ENCODE measurements around the gene GGCT.

Gene GGCT

GRCh38 chr7:30468041-30468440 is 36.6 kb downstream of the GGCT start:
- Mint-ChIP-seq H3K27ac (no peak overlapping the region), H3K9me3 (peaks cover 4% of the 10 kb centered on the region), H3K4me3 (no peak overlapping the region), H3K27me3 (no peaks in the 10 kb centered on the region), H3K36me3 (ENCODE audit: low read depth) (peaks cover 2% of the 10 kb centered on the region), H3K4me1 (peaks cover 84% of the 10 kb centered on the region)
- ATAC-seq: no peak
- no peak for DNase-seq

DNA sequence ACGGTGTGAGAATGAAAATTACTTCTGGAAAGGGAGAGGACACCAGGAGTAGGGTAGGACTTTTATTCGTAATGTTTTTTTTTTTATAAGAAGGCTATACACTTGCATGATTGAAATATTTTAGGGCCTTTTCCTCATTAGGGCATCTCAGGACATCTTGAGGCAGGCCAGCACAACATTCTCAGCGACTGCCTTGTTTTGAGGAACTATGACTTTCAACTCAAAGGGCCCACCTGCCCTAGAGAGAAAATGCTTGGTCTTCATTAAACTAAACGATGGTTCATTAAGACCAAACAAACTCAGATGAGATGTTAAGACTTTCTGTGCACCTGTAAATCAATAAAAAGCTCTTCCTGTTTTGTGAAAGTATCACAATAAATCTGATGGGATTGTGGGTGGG is 37.4 kb downstream of the GGCT start:
- H3K27ac Mint-ChIP-seq: no peak overlapping the region
- peaks cover 2% of the 10 kb centered on the region for H3K36me3 Mint-ChIP-seq (ENCODE audit: low read depth)
- H3K27me3 Mint-ChIP-seq: no peaks in the 10 kb centered on the region
- H3K9me3 Mint-ChIP-seq: peaks cover 2% of the 10 kb centered on the region
- no peak for DNase-seq
- H3K4me3 Mint-ChIP-seq: no peak overlapping the region
- peaks cover 77% of the 10 kb centered on the region for H3K4me1 Mint-ChIP-seq
- ATAC-seq: no peak

- Mint-ChIP-seq H3K27me3 (no peaks in the 10 kb centered on the region), H3K36me3 (ENCODE audit: low read depth) (peaks cover 2% of the 10 kb centered on the region), H3K9me3 (no peaks in the 10 kb centered on the region), H3K27ac (no peak overlapping the region), H3K4me3 (no peak overlapping the region), H3K4me1 (peaks cover 67% of the 10 kb centered on the region)
- no peak for ATAC-seq
- no peak for DNase-seq
Measured at GRCh38 chr7:30466266-30466665, 38.4 kb downstream of the GGCT start.

DNA sequence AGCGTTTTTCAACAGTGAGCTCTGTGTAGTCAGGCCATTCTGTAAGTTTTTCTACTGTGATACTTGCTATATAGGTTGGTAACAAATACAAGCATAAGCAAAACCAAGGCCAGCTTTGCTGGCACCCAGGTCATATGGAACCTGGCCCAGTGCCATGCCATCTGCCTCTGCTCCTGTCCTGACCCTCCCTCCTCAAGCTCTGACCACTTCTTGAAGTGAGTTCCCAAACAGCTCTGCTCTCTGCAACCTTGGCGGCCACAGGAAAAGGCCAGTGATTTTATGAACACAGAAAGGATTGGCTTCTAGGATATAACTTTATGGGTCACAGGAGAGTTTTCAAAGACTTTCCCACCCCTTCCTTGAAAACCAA is 38.8 kb downstream of the GGCT start:
- no peak for DNase-seq
- H3K27ac Mint-ChIP-seq: no peak overlapping the region
- H3K36me3 Mint-ChIP-seq (ENCODE audit: low read depth): peaks cover 2% of the 10 kb centered on the region
- ATAC-seq: no peak
- no peaks in the 10 kb centered on the region for H3K27me3 Mint-ChIP-seq
- H3K4me3 Mint-ChIP-seq: no peak overlapping the region
- H3K9me3 Mint-ChIP-seq: no peaks in the 10 kb centered on the region
- peaks cover 62% of the 10 kb centered on the region for H3K4me1 Mint-ChIP-seq

DNA sequence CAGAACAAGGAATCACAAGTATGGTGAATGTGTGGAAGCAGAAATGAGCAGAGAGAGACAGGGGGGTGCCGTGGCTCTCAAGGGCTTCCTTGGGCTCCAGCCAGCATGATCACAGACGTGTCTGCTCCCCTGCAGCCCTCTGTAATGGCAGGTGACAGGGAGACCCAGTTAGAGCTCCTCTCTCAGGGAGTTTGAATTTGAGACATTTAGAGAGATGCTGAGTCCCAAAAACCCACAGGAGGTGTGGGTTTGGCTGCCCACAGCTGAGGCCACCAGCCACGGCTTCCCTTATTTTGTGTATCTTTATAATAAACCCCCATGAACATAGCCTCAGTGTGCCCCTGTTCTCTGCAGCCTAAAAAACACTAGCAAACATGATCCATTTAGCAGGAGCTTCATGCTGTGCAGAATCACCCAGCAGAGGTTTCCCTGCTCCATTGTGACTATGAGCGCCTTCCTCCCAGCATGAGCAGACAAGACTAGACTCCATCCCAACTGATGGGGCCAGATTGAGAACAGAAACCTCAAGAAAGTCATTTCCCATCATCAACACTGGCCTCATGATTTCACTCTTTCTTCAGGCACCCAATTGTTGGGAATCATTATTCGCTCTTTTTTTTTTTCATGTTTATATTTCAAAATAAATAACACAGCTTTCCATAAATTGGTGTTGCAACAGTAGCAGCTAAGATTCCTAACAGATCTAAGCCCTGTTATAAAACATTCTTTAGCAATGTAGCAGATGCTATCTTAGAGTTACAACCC is 39.4 kb downstream of the GGCT start:
- no peak overlapping the region for H3K4me3 Mint-ChIP-seq
- no peaks in the 10 kb centered on the region for H3K27me3 Mint-ChIP-seq
- no peaks in the 10 kb centered on the region for H3K9me3 Mint-ChIP-seq
- H3K4me1 Mint-ChIP-seq: peaks cover 56% of the 10 kb centered on the region
- ATAC-seq (no peak), DNase-seq (no peak)
- H3K27ac Mint-ChIP-seq: no peak overlapping the region
- H3K36me3 Mint-ChIP-seq (ENCODE audit: low read depth): peaks cover 2% of the 10 kb centered on the region

DNA sequence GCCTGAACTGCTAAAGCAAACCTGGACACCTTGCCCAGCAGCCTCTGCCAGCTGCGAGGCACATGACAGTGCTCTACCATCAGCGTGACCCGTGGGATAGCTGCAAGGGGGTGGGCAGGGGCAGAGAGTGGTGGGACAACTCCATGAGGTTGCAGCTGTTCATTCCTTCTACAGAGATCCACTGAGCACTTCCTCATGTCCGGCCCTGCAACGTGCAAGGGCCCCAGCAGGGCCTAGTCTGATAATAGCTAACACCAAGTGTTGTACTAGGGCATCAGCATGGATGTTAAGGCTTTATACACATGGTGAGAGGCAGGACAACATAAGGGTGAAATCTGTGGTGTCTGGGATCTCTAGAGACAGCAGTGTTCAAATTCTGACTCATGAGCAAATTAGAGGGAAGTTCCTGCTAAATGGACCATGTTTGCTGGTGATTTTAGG is 40.4 kb downstream of the GGCT start:
- Mint-ChIP-seq H3K27ac (no peak overlapping the region), H3K36me3 (ENCODE audit: low read depth) (peaks cover 5% of the 10 kb centered on the region)

DNA sequence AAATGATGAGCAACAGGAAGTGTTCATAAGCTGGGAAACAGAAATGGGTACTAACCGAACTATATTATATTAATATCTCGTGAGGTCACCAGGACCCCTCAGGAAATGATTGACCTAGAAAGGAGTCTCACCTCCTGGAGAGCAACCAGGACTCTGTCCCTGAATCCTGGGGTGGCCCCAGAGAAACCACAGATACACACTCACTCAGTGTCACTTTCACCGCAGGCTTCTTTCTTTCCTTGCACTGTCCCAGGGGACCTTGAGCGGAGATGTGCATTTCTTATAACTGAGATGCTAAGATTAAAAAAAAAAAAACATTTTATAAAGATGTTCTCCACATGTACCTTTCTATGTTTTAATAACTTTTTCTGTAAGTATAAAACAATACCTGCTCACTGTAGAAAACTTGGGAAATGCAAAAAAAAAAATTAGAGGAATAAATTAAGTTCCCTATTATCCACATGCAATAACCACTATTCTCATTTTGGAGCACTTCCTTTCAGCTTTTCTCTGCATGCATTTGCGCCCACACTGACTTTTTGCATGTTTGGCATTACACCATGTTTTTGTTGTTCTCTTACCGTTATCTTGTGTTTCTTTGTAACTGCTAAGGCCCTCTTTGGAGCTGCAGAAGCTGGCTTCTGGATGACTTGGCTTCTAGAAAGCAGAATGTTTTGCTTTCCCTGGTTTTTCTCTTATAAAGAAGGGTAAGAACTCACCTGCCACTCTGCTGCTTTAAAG is 41.1 kb downstream of the GGCT start:
- H3K9me3 Mint-ChIP-seq: no peaks in the 10 kb centered on the region
- H3K36me3 Mint-ChIP-seq (ENCODE audit: low read depth): peaks cover 5% of the 10 kb centered on the region
- no peak overlapping the region for H3K4me3 Mint-ChIP-seq
- H3K27me3 Mint-ChIP-seq: no peaks in the 10 kb centered on the region
- DNase-seq (no peak), ATAC-seq (no peak)
- peaks cover 43% of the 10 kb centered on the region for H3K4me1 Mint-ChIP-seq
- H3K27ac Mint-ChIP-seq: no peak overlapping the region

More for the DNA sequence above, 40.4 kb downstream of the GGCT start:
- Mint-ChIP-seq H3K27me3 (no peaks in the 10 kb centered on the region), H3K4me3 (no peak overlapping the region), H3K4me1 (peaks cover 50% of the 10 kb centered on the region), H3K9me3 (no peaks in the 10 kb centered on the region)
- DNase-seq: no peak
- peak; percentile 43 for ATAC-seq

DNA sequence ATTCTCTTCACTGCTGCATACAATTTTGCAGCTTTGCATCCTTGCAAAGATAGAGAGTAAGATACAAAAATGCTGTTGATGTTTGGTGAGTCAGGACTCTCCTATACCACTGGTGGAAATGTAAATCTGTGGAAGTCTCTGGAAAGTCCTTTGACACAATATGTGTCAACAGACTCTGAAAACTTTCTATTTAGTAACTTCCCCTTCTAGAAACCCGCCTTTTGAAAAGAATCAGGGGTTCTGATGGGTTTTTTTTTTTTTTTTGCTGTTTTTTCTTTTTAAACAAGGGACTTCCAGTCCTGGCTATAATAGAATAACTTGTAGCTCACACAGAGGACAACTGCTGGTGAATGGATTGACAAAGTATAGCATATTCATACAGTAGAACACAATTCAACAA is 42.5 kb downstream of the GGCT start:
- H3K27me3 Mint-ChIP-seq: no peaks in the 10 kb centered on the region
- peak; percentile 34 for ATAC-seq
- peaks cover 31% of the 10 kb centered on the region for H3K4me1 Mint-ChIP-seq
- peaks cover 5% of the 10 kb centered on the region for H3K36me3 Mint-ChIP-seq (ENCODE audit: low read depth)
- no peaks in the 10 kb centered on the region for H3K9me3 Mint-ChIP-seq
- H3K4me3 Mint-ChIP-seq: no peak overlapping the region
- DNase-seq: no peak
- no peak overlapping the region for H3K27ac Mint-ChIP-seq

DNA sequence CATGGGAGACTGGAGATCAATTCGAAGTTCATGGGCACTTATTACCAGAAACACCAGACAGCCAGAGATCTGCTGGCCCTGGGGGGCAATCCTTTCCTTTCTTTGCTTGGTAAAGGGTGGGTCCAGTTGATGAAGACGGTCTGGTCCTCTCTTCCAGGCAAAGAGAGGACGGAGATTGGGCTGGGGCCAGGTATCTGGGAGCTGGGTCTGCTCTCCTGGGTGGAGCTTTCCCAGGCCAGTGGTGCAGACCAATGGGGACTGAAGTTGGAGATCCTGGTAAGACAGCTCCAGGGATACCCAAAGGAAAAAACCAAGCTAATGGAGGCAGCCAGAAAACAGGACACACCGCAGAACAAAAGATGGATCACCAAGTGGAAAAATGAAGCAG is 44.4 kb downstream of the GGCT start:
- no peak overlapping the region for H3K27ac Mint-ChIP-seq
- H3K9me3 Mint-ChIP-seq: no peaks in the 10 kb centered on the region
- peaks cover 14% of the 10 kb centered on the region for H3K4me1 Mint-ChIP-seq
- no peak overlapping the region for H3K4me3 Mint-ChIP-seq
- H3K27me3 Mint-ChIP-seq: no peaks in the 10 kb centered on the region
- H3K36me3 Mint-ChIP-seq (ENCODE audit: low read depth): peaks cover 5% of the 10 kb centered on the region
- ATAC-seq (no peak), DNase-seq (no peak)

GRCh38 chr7:30459591-30460245 is 44.9 kb downstream of the GGCT start:
- H3K27ac Mint-ChIP-seq: no peak overlapping the region
- H3K27me3 Mint-ChIP-seq: no peaks in the 10 kb centered on the region
- no peak for DNase-seq
- H3K4me1 Mint-ChIP-seq: peaks cover 9% of the 10 kb centered on the region
- no peak for ATAC-seq
- H3K4me3 Mint-ChIP-seq: no peak overlapping the region
- no peaks in the 10 kb centered on the region for H3K9me3 Mint-ChIP-seq
- peaks cover 5% of the 10 kb centered on the region for H3K36me3 Mint-ChIP-seq (ENCODE audit: low read depth)

DNA sequence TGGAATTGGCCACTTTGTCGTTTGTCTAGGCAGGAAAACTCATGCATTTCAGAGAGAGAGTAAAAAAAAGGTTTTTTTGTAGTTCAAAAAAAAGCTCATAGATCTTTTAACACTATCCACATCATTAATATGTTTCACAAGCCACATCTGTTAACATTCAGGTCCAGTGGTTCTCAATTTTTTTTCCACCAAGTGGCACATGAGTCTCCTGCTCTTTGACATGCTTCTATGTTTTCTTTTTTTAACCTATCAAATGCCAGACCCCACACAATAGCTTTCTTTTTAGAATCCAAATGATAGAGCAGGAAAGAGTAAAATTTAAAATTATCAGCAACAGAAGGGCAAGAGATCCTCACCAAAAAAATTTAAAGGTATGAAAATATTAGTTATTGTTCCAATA is 46.3 kb downstream of the GGCT start:
- no peak overlapping the region for H3K4me3 Mint-ChIP-seq
- H3K27ac Mint-ChIP-seq: no peak overlapping the region
- no peaks in the 10 kb centered on the region for H3K27me3 Mint-ChIP-seq
- DNase-seq (no peak), ATAC-seq (no peak)
- no peaks in the 10 kb centered on the region for H3K9me3 Mint-ChIP-seq
- peaks cover 3% of the 10 kb centered on the region for H3K36me3 Mint-ChIP-seq (ENCODE audit: low read depth)
- peaks cover 3% of the 10 kb centered on the region for H3K4me1 Mint-ChIP-seq

- DNase-seq (no peak), ATAC-seq (no peak)
- H3K27ac Mint-ChIP-seq: no peak overlapping the region
- no peaks in the 10 kb centered on the region for H3K27me3 Mint-ChIP-seq
- no peaks in the 10 kb centered on the region for H3K4me1 Mint-ChIP-seq
- H3K36me3 Mint-ChIP-seq (ENCODE audit: low read depth): no peaks in the 10 kb centered on the region
- no peak overlapping the region for H3K4me3 Mint-ChIP-seq
- H3K9me3 Mint-ChIP-seq: no peaks in the 10 kb centered on the region
Measured at GRCh38 chr7:30453921-30454320, 50.7 kb downstream of the GGCT start.

DNA sequence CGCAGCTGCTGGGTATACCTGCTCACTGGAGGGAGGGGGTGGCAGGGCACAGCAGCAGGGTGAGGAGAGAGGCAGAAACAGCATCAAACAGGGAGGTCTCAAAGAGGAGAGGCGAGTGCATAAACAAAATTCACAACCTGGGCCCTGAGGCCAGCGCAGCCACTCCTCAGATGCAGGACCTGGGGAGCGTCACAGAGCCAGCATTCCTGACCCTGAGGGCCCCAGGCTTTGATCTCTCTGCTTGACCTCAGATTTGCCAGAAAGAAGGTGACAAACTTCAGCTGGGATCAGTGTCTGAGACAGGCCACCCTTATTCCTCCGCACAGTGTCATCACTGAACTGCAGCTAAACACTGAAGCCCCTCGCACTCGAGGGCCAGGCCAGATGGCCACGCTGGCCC is 51.6 kb downstream of the GGCT start:
- Mint-ChIP-seq H3K9me3 (no peaks in the 10 kb centered on the region), H3K27ac (no peak overlapping the region), H3K4me3 (no peak overlapping the region), H3K27me3 (no peaks in the 10 kb centered on the region), H3K36me3 (ENCODE audit: low read depth) (no peaks in the 10 kb centered on the region), H3K4me1 (no peaks in the 10 kb centered on the region)
- DNase-seq (no peak), ATAC-seq (no peak)

GRCh38 chr7:30452280-30452930 is 52.2 kb downstream of the GGCT start:
- Mint-ChIP-seq H3K4me1 (no peaks in the 10 kb centered on the region), H3K9me3 (no peaks in the 10 kb centered on the region), H3K27ac (no peak overlapping the region), H3K27me3 (no peaks in the 10 kb centered on the region), H3K4me3 (no peak overlapping the region), H3K36me3 (ENCODE audit: low read depth) (no peaks in the 10 kb centered on the region)
- DNase-seq (no peak), ATAC-seq (no peak)
